GM10266 (cell line): ENCODE results near the gene ARHGAP15.

Experiments
- DNase-seq: peaks from one replicate; pipeline ENCODE4 v3.0.0; 2012; ENCODE audit errors: extremely low spot score
- TF ChIP-seq, protein P1 (sequence below): IDR thresholded peaks from 2 replicates; pipeline ENCODE4 v1.5.1; 2012; ENCODE audit warnings: mild to moderate bottlenecking, low read depth; ENCODE audit not compliant: control insufficient read depth, insufficient read depth; ENCODE audit errors: missing control alignments

ARHGAP15 gene

DNA sequence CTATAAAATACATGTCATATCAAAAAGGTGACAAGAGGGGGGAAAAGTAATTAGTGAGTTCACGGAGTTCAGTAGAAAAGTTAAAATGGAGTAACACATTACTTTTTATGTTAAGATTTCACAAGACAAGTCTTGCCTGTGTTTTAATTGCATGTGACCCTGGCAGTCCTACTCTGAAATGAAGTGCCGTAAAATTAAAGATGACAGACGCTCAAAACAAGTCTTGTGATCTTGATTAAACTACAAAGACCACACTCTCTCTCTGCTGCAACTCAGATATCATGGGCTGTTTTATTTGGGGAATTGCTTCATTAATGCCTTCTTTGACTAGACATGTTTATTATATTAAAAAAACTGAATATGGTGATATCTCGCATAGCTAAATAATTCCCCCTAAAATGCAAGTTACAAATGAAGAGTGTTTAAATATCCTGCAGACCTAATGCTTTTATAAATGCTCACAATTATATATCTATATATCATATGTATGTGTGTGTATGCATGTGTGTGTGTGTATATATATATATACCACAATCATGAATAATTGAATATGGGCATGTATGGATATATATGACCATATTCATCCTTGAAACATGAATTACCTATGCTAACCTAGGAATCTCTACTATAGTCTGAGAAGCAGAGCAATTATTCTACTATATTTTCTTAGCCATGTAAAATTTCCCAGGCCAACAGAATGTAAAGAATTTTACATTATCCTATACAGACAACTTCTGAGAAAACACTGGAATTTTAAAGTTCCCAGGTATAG is 647.5 kb downstream of the ARHGAP15 start:
- TF ChIP-seq, protein P1, sequence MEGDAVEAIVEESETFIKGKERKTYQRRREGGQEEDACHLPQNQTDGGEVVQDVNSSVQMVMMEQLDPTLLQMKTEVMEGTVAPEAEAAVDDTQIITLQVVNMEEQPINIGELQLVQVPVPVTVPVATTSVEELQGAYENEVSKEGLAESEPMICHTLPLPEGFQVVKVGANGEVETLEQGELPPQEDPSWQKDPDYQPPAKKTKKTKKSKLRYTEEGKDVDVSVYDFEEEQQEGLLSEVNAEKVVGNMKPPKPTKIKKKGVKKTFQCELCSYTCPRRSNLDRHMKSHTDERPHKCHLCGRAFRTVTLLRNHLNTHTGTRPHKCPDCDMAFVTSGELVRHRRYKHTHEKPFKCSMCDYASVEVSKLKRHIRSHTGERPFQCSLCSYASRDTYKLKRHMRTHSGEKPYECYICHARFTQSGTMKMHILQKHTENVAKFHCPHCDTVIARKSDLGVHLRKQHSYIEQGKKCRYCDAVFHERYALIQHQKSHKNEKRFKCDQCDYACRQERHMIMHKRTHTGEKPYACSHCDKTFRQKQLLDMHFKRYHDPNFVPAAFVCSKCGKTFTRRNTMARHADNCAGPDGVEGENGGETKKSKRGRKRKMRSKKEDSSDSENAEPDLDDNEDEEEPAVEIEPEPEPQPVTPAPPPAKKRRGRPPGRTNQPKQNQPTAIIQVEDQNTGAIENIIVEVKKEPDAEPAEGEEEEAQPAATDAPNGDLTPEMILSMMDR: no peak
- no peak for DNase-seq

DNA sequence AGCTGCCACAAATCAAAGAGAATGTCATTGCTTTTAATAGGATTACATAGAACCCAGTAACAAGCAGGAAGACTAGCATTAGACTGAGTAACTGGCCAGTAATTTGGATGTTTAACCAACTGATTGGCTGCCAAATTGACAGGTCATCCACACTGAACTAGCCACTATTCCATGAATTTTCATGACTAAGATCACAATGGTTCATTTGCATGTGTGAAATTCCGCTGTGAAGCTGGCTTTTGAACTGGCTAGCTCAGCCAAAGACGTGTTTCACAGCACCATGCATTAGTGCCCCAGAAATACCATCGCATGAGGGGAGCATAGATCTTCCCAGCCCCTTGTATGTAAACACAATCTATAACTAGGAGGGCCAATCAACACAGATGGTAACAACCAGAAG is 649.8 kb downstream of the ARHGAP15 start:
- DNase-seq: no peak
- TF ChIP-seq, protein P1: no peak

DNA sequence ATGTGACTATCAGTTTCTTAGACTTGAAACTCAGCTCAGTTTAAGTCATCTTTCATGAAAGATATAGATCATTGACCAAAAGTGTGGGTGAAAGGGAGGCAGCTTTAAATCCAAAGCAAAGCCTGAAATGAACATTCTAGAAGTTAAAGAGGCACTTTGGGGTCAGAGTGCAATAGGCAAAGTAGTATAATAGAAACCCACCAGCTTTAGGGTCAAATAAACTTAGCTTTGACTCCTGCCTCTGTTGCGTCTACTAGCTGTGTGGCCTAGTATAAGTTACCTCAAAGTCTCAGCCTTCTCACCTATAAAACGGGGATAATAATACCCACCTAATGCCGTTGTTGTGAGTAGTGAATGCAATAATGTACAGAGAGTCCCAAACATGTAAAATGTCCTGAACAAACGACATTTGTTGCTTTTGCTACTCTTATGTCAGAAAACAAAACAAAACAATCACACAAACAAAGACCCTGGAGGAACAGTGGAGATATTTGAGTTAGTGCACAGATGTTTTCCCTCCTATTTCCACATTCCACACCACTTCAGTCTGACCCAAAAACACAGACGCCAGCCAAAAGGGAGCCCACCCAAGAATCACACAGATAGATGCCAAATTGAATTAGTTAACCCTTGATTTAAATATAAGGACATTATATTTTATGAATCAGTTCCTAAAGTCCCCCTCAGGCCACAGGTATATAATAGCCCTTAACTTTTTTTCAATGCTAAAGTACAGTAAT is 657.0 kb downstream of the ARHGAP15 start:
- TF ChIP-seq, protein P1: no peak
- DNase-seq: no peak

DNA sequence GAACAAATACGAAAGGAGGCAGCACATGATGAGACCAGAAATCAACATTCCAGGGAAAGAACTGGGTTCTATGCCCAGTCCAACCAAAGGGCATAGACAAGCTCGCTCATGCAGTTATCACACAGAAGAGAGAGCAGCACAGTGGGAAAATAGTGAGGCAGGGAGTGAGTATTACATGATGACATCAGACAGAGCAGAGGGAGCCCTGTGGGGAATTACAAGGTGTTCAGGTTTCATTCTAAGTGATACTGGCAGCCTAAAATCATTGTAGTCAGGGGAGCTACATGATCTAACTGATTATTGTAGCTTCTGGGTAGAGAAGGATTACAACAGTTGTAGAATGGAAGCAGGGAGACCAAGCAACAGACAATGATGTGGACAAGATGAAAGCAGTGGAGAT is 658.5 kb downstream of the ARHGAP15 start:
- DNase-seq: no peak
- TF ChIP-seq, protein P1: no peak

DNA sequence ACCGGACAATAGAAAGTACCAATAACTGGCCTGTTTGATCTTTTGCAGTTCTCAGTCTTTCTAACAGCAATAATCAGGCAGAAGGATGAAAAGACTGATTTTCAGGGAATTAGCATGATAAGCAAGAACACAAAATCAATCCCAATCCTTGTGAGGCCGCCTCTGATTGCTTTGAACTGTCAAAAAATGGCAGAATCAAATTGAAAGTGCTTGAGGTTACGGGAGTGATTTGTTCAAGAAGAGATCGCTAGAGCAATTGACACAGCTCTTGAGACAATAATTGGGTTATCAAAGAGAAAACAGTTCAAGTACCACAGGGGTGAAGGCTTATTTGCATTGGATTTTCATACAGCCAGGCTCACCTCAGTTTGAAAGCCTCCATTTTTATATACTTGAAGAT is 663.4 kb downstream of the ARHGAP15 start:
- TF ChIP-seq, protein P1: no peak
- DNase-seq: no peak

DNA sequence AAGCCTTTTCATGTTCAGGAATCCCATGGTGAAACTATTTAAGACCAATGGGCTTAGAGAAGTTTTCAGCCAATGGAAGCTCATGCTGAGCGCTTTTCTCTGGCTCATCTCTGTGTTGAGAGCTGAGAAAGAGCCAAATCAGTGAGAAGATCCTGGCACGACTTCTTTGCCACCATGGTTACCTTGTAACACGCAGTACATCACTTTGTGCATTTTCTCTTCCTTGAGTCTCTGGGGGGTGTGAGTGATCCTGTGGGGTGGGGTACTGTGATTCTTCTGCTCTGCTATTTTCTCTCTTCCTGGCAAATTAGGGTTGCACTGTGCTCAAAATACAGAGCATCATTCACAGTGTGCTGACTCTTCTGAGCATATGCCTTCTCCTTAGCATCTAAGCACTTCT is 664.2 kb downstream of the ARHGAP15 start:
- DNase-seq: no peak
- TF ChIP-seq, protein P1: no peak

DNA sequence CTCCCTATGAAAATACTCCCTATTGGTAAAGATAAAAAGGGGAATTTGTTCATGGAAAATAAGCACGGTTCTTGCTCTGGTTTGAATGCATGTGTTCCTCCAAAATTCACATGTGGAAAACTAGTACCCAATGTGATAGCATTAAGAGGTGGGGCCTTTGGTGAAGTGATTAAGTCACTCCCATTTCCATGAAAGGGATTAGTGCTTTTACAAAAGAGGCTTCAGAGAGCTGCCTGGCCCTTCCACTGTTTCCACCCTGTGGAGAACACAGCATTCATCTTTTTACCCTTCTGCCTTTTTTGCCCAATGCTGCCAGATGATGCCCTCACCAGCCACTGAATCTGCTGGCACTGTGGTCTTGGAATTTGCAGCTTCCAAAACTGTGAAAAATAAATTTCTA is 666.8 kb downstream of the ARHGAP15 start:
- no peak for DNase-seq
- TF ChIP-seq, protein P1: no peak
